ENCODE measurements around the gene HMGCS1.
A peak's percentile ranks its signal among the peaks of the same experiment; 100 is the strongest.

HMGCS1 gene

GRCh38 chr5:43286623-43287022 lies 26.6 kb downstream of the HMGCS1 start:
- H3K27ac ChIP-seq (ENCODE audit: low read length) = no peak overlapping the region
- peaks cover 41% of the 10 kb centered on the region for H3K36me3 ChIP-seq (replicated peaks; ENCODE audit: low read depth, low read length)
- TF ChIP-seq EZH2phosphoT487 (IDR thresholded peaks at IDR 0.05; ENCODE audit: low read depth) (no peak), CTCF (IDR thresholded peaks at IDR 0.05; ENCODE audit: low read depth, low read length) (no peak)

GRCh38 chr5:43281840-43282658 lies 31.2 kb downstream of the HMGCS1 start:
- no peaks in the 10 kb centered on the region for H3K9me3 ChIP-seq (ENCODE audit: insufficient read depth, low read length)
- no peak overlapping the region for H3K27ac ChIP-seq (ENCODE audit: low read length)
- peaks cover 5% of the 10 kb centered on the region for H3K36me3 ChIP-seq (replicated peaks; ENCODE audit: low read depth, low read length)
- peaks cover 2% of the 10 kb centered on the region; the same call in 1 of the 2 replicates for H4K20me1 ChIP-seq (ENCODE audit: insufficient read depth, low read length)
- no peak overlapping the region for H3K4me2 ChIP-seq (ENCODE audit: low read length)
- H3K27me3 ChIP-seq (ENCODE audit: low read depth, low read length) = no peaks in the 10 kb centered on the region
- H3K4me1 ChIP-seq (ENCODE audit: low read length) = no peaks in the 10 kb centered on the region
- H3K9ac ChIP-seq (ENCODE audit: low read length) = no peak overlapping the region
- no peak overlapping the region for H3K4me3 ChIP-seq (ENCODE audit: low read length)
- H3K79me2 ChIP-seq (ENCODE audit: low read length) = no peaks in the 10 kb centered on the region
- H2AFZ ChIP-seq (ENCODE audit: low read depth, low read length) = no peak overlapping the region
- TF ChIP-seq CTCF (IDR thresholded peaks at IDR 0.05; ENCODE audit: low read depth, low read length) (peak; percentile 16), EZH2phosphoT487 (IDR thresholded peaks at IDR 0.05; ENCODE audit: low read depth) (no peak)

More at GRCh38 chr5:43286623-43287022, 26.6 kb downstream of the HMGCS1 start:
- H4K20me1 ChIP-seq (ENCODE audit: insufficient read depth, low read length) = peaks cover 16% of the 10 kb centered on the region
- no peak overlapping the region for H3K4me2 ChIP-seq (ENCODE audit: low read length)
- no peak overlapping the region for H3K4me3 ChIP-seq (ENCODE audit: low read length)
- H2AFZ ChIP-seq (ENCODE audit: low read depth, low read length) = no peak overlapping the region
- H3K4me1 ChIP-seq (ENCODE audit: low read length) = no peaks in the 10 kb centered on the region
- no peaks in the 10 kb centered on the region for H3K9me3 ChIP-seq (ENCODE audit: insufficient read depth, low read length)
- H3K79me2 ChIP-seq (ENCODE audit: low read length) = no peaks in the 10 kb centered on the region
- H3K9ac ChIP-seq (ENCODE audit: low read length) = no peak overlapping the region
- no peaks in the 10 kb centered on the region for H3K27me3 ChIP-seq (ENCODE audit: low read depth, low read length)

GRCh38 chr5:43279548-43280274 lies 33.5 kb downstream of the HMGCS1 start:
- Histone ChIP-seq H3K9ac (ENCODE audit: low read length) (no peak overlapping the region), H3K4me3 (ENCODE audit: low read length) (no peak overlapping the region), H3K4me1 (ENCODE audit: low read length) (peaks cover under 1% of the 10 kb centered on the region; the same call in 1 of the 2 replicates), H4K20me1 (ENCODE audit: insufficient read depth, low read length) (no peaks in the 10 kb centered on the region), H2AFZ (ENCODE audit: low read depth, low read length) (no peak overlapping the region), H3K4me2 (ENCODE audit: low read length) (no peak overlapping the region), H3K27me3 (ENCODE audit: low read depth, low read length) (no peaks in the 10 kb centered on the region), H3K9me3 (ENCODE audit: insufficient read depth, low read length) (no peaks in the 10 kb centered on the region), H3K79me2 (ENCODE audit: low read length) (no peaks in the 10 kb centered on the region), H3K36me3 (replicated peaks; ENCODE audit: low read depth, low read length) (no peaks in the 10 kb centered on the region), H3K27ac (ENCODE audit: low read length) (no peak overlapping the region)
- TF ChIP-seq EZH2phosphoT487 (IDR thresholded peaks at IDR 0.05; ENCODE audit: low read depth) (no peak), CTCF (IDR thresholded peaks at IDR 0.05; ENCODE audit: low read depth, low read length) (no peak)

DNA sequence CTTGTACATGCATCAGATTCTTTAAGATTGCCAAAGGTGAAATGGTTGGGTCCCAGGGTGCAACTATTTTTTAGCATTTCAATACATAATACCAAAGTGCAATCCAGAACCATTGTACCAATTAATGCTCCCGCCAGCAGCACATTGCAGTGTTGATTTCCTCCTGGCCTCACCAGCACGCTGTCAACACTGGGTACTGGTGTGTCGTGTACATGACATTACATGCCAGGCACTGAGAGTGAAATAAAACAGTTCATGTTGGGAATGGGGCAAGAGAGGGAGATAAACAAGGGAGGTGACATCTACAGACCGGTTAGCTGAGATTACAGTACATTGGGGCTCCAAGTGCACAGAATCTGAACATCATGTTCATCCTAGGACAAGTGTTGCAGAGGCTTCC lies 37.8 kb downstream of the HMGCS1 start:
- TF ChIP-seq EZH2phosphoT487 (IDR thresholded peaks at IDR 0.05; ENCODE audit: low read depth) (no peak), CTCF (IDR thresholded peaks at IDR 0.05; ENCODE audit: low read depth, low read length) (no peak)

More for the DNA sequence above, 37.8 kb downstream of the HMGCS1 start:
- H3K27ac ChIP-seq (ENCODE audit: low read length) = no peak overlapping the region
- H2AFZ ChIP-seq (ENCODE audit: low read depth, low read length) = no peak overlapping the region
- no peak overlapping the region for H3K4me3 ChIP-seq (ENCODE audit: low read length)
- H3K36me3 ChIP-seq (replicated peaks; ENCODE audit: low read depth, low read length) = no peaks in the 10 kb centered on the region
- no peaks in the 10 kb centered on the region for H3K27me3 ChIP-seq (ENCODE audit: low read depth, low read length)
- no peaks in the 10 kb centered on the region for H3K79me2 ChIP-seq (ENCODE audit: low read length)
- no peak overlapping the region for H3K9ac ChIP-seq (ENCODE audit: low read length)
- H3K9me3 ChIP-seq (ENCODE audit: insufficient read depth, low read length) = no peaks in the 10 kb centered on the region
- peaks cover 19% of the 10 kb centered on the region for H3K4me1 ChIP-seq (ENCODE audit: low read length)
- H3K4me2 ChIP-seq (ENCODE audit: low read length) = no peak overlapping the region
- H4K20me1 ChIP-seq (ENCODE audit: insufficient read depth, low read length) = no peaks in the 10 kb centered on the region
